GM12891 (cell line): Measurements from ENCODE around the gene NIP7.
A peak's percentile ranks its signal among the peaks of the same experiment; 100 is the strongest.

Source experiments
- DNase-seq: peaks from one replicate; pipeline ENCODE4 v3.0.0; 2011; ENCODE audit warnings: low spot score; ENCODE audit not compliant: insufficient read length
- FAIRE-seq: peaks from 2 replicates; lab custom pipeline; 2011; peaks lifted over from hg19 to GRCh38; lab: Jason Lieb, UNC
- PAX5 ChIP-seq: IDR thresholded peaks from 2 replicates; pipeline ENCODE4 v1.6.1; 2011; ENCODE audit warnings: low read length, moderate library complexity, mild to moderate bottlenecking; ENCODE audit not compliant: insufficient read depth, severe bottlenecking
- POLR2A ChIP-seq: IDR thresholded peaks from 2 replicates; pipeline ENCODE4 v1.6.1; 2011; ENCODE audit warnings: low read depth, low read length, control low read depth
- POLR2AphosphoS5 ChIP-seq: IDR thresholded peaks from 2 replicates; pipeline ENCODE4 v1.6.1; 2011; ENCODE audit warnings: low read depth, low read length, control low read depth
- POU2F2 ChIP-seq: IDR thresholded peaks from 2 replicates; pipeline ENCODE4 v1.6.1; 2011; ENCODE audit warnings: low read depth, mild to moderate bottlenecking, control low read depth, low read length, moderate library complexity
- SPI1 ChIP-seq: IDR thresholded peaks from 2 replicates; pipeline ENCODE4 v1.6.1; 2011; ENCODE audit warnings: low read depth, low read length, control low read depth
- TAF1 ChIP-seq: IDR thresholded peaks from 2 replicates; pipeline ENCODE4 v1.6.1; 2011; ENCODE audit warnings: low read depth, low read length, control low read depth

NIP7 gene

GRCh38 chr16:69307091-69307490 is 32.5 kb upstream of the NIP7 start:
- DNase-seq: no peak
- FAIRE-seq: no peak
- TF ChIP-seq PAX5: no peak
- no peak for TF ChIP-seq TAF1
- no peak for TF ChIP-seq POLR2A
- TF ChIP-seq POU2F2: no peak
- TF ChIP-seq POLR2AphosphoS5: no peak
- TF ChIP-seq SPI1: no peak

GRCh38 chr16:69307856-69308255 is 31.7 kb upstream of the NIP7 start:
- FAIRE-seq: no peak
- no peak for DNase-seq
- TF ChIP-seq POU2F2 (no peak), SPI1 (no peak), POLR2AphosphoS5 (no peak), TAF1 (no peak), POLR2A (no peak)

- TF ChIP-seq PAX5: no peak
- no peak for TF ChIP-seq TAF1
- TF ChIP-seq SPI1: no peak
- no peak for TF ChIP-seq POU2F2
- TF ChIP-seq POLR2A: no peak
- no peak for TF ChIP-seq POLR2AphosphoS5
- DNase-seq (no peak), FAIRE-seq (peak; percentile 20)
These were observed 30.3 kb upstream of the NIP7 start for GRCh38 chr16:69309316-69309715.

- FAIRE-seq: peak; percentile 97
- TF ChIP-seq SPI1 (no peak), POLR2AphosphoS5 (peak; percentile 58), TAF1 (peak; percentile 9; the same call in 1 of the 2 replicates), POU2F2 (no peak), POLR2A (peak; percentile 77), PAX5 (no peak)
- DNase-seq: peak; percentile 97
These were observed 28.7 kb upstream of the NIP7 start, which contains the start of gene VPS4A for GRCh38 chr16:69310653-69311532. TSS of gene VPS4A (plus strand) at chr16:69311350. CDS start at chr16:69311512, 162 bp downstream.

GRCh38 chr16:69311533-69312387 is 27.8 kb upstream of the NIP7 start:
- DNase-seq: peak; percentile 57
- FAIRE-seq: peak; percentile 69
- TF ChIP-seq POU2F2: no peak
- no peak for TF ChIP-seq POLR2A
- TF ChIP-seq POLR2AphosphoS5: no peak
- no peak for TF ChIP-seq TAF1
- no peak for TF ChIP-seq SPI1
- TF ChIP-seq PAX5: no peak

GRCh38 chr16:69313469-69313868 is 26.1 kb upstream of the NIP7 start:
- DNase-seq (no peak), FAIRE-seq (no peak)
- TF ChIP-seq PAX5 (no peak), TAF1 (no peak), POLR2A (no peak), POU2F2 (no peak), POLR2AphosphoS5 (no peak), SPI1 (no peak)

- FAIRE-seq: no peak
- TF ChIP-seq PAX5 (no peak), SPI1 (no peak), TAF1 (no peak), POLR2AphosphoS5 (no peak), POLR2A (no peak), POU2F2 (no peak)
- DNase-seq: no peak
These were observed 25.0 kb upstream of the NIP7 start for GRCh38 chr16:69314534-69314933.

- no peak for TF ChIP-seq SPI1
- no peak for TF ChIP-seq POLR2AphosphoS5
- TF ChIP-seq POU2F2: no peak
- TF ChIP-seq POLR2A: no peak
- TF ChIP-seq TAF1: no peak
- TF ChIP-seq PAX5: no peak
- FAIRE-seq: no peak
- no peak for DNase-seq
These were observed 23.9 kb upstream of the NIP7 start for GRCh38 chr16:69315486-69316311.
